H1 (cell line): Measurements from ENCODE around the gene VMA21. TPM values are rescaled to one million over a fixed set of nuclear protein-coding genes. Genes with fewer than 3 reads are reported as not detected.

Source experiments
- BCL11A ChIP-seq, 2 experiments: IDR thresholded peaks; one replicate each; pipeline ENCODE4 v1.6.1; 2011; ENCODE audit warnings: low read depth in 2 of 2, low read length in 2 of 2, mild to moderate bottlenecking in 2 of 2
- CHD1 ChIP-seq: IDR thresholded peaks from 2 replicates; pipeline ENCODE4 v1.6.1; 2012; ENCODE audit warnings: low read depth, low read length, improper control_type of control experiment
- EP300 ChIP-seq, 2 experiments: IDR thresholded peaks; 1 replicate in 1 of 2; 2 replicates in 1 of 2; pipeline ENCODE4 v1.6.1; 2011 to 2012; ENCODE audit warnings: low read depth in 2 of 2, low read length in 2 of 2, mild to moderate bottlenecking in 2 of 2, borderline replicate concordance in 1 of 2, inconsistent platforms in 1 of 2, moderate library complexity in 1 of 2
- KDM1A ChIP-seq: fragments of 200-600, 300-600 bp; sonication (generic); IDR thresholded peaks from 2 replicates; pipeline ENCODE4 v1.7.1; 2016; ENCODE audit warnings: mild to moderate bottlenecking, low read length, borderline replicate concordance
- polyA plus RNA-seq, 7 experiments: library from polyadenylated mRNA; depleted of rRNA in 3 of 7; stranded (reverse) in 5 of 7; unstranded in 2 of 7; fragments of >200 nt in 5 of 7; fragments of 200-250 nt in 2 of 7; gene quantifications; 1 replicate in 5 of 7; 2 replicates in 1 of 7; 4 replicates in 1 of 7; pipeline versions ENCODE4 v1.2.1 to v1.2.3, GENCODE V29; 2011 to 2013; ENCODE audit warnings: missing spikeins in 2 of 7, mixed read lengths in 2 of 7
- total RNA-seq: library from RNA; stranded (reverse); fragmentation: NEBNext Ultra II Directional; extraction: Animal tissue kit (Norgen Biotek cat#: 25700); gene quantifications from 2 replicates; pipeline ENCODE4 v1.2.1, GENCODE V29; 2021
- TF ChIP-seq, protein P1 (sequence below): fragments of 300-600 bp; sonication (generic); IDR thresholded peaks from 2 replicates; pipeline ENCODE4 v1.7.1; 2012; ENCODE audit warnings: low read length, moderate library complexity, mild to moderate bottlenecking, inconsistent platforms; ENCODE audit not compliant: insufficient replicate concordance
- TF ChIP-seq, protein P2 (sequence below), 3 experiments: IDR thresholded peaks; 1 replicate in 2 of 3; 2 replicates in 1 of 3; pipeline versions ENCODE4 v1.5.1 to v1.6.1; 2011; ENCODE audit warnings: low read length in 3 of 3, mild to moderate bottlenecking in 3 of 3, inconsistent platforms in 2 of 3, low read depth in 1 of 3, moderate library complexity in 1 of 3; ENCODE audit not compliant: insufficient read depth in 1 of 3; ENCODE audit errors: control extremely low read depth in 1 of 3

Gene VMA21
- total and polyA plus RNA-seq, 2 of the 8 experiments (the other 6 are each of a cell fraction or from before 2014, with no cell fraction given) = 25.8 to 65.4 TPM

DNA sequence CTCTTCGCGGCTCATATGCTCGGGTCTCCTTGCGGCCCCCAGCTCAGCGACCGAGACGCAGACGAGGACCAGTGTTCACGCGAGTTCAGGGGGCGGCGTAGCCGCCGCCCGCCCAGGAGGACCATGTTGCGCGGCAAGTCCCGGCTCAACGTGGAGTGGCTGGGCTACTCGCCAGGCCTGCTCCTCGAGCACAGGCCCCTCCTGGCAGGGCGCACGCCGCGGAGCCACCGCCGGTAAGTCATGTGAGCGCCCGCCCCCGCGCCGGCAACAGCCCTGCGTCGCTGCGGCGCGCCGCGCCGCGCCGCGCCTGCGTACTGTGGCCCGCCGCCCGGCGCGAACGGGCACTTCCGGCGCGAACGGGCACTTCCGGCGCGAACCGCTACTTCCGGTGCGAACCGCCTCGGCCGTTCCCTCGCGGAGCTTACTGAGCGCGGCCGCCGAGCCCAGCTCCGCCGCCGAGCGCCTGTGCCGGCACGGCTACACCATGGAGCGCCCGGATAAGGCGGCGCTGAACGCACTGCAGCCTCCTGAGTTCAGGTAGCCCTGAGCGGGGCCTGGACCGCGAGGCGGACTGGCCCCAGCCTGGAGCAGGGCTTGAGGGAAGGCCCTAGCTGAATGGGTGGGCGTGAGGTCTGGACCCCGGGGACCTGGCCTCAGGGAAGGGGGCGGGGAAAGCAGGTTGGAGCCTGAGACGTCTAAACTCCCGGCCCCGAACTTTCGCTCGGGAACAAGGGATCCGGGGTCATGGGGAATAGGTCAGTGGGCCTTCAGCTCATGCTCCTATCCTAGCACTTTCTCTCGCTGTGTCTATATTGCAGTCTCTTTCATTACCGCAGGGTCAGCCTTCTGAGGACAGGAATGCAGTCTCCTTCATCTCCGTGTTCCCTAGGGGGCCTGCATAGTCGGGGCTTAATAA, at the start of gene VMA21 (continued):
- TF ChIP-seq KDM1A (no peak), CHD1 (no peak), EP300 (IDR thresholded peaks at IDR 0.05; ENCODE audit: borderline replicate concordance in 1 of 2, low read depth in 2 of 2, low read length in 2 of 2) (no peak), BCL11A (IDR thresholded peaks at IDR 0.05; ENCODE audit: low read depth in 2 of 2, low read length in 2 of 2) (no peak)
- TF ChIP-seq, protein P1, sequence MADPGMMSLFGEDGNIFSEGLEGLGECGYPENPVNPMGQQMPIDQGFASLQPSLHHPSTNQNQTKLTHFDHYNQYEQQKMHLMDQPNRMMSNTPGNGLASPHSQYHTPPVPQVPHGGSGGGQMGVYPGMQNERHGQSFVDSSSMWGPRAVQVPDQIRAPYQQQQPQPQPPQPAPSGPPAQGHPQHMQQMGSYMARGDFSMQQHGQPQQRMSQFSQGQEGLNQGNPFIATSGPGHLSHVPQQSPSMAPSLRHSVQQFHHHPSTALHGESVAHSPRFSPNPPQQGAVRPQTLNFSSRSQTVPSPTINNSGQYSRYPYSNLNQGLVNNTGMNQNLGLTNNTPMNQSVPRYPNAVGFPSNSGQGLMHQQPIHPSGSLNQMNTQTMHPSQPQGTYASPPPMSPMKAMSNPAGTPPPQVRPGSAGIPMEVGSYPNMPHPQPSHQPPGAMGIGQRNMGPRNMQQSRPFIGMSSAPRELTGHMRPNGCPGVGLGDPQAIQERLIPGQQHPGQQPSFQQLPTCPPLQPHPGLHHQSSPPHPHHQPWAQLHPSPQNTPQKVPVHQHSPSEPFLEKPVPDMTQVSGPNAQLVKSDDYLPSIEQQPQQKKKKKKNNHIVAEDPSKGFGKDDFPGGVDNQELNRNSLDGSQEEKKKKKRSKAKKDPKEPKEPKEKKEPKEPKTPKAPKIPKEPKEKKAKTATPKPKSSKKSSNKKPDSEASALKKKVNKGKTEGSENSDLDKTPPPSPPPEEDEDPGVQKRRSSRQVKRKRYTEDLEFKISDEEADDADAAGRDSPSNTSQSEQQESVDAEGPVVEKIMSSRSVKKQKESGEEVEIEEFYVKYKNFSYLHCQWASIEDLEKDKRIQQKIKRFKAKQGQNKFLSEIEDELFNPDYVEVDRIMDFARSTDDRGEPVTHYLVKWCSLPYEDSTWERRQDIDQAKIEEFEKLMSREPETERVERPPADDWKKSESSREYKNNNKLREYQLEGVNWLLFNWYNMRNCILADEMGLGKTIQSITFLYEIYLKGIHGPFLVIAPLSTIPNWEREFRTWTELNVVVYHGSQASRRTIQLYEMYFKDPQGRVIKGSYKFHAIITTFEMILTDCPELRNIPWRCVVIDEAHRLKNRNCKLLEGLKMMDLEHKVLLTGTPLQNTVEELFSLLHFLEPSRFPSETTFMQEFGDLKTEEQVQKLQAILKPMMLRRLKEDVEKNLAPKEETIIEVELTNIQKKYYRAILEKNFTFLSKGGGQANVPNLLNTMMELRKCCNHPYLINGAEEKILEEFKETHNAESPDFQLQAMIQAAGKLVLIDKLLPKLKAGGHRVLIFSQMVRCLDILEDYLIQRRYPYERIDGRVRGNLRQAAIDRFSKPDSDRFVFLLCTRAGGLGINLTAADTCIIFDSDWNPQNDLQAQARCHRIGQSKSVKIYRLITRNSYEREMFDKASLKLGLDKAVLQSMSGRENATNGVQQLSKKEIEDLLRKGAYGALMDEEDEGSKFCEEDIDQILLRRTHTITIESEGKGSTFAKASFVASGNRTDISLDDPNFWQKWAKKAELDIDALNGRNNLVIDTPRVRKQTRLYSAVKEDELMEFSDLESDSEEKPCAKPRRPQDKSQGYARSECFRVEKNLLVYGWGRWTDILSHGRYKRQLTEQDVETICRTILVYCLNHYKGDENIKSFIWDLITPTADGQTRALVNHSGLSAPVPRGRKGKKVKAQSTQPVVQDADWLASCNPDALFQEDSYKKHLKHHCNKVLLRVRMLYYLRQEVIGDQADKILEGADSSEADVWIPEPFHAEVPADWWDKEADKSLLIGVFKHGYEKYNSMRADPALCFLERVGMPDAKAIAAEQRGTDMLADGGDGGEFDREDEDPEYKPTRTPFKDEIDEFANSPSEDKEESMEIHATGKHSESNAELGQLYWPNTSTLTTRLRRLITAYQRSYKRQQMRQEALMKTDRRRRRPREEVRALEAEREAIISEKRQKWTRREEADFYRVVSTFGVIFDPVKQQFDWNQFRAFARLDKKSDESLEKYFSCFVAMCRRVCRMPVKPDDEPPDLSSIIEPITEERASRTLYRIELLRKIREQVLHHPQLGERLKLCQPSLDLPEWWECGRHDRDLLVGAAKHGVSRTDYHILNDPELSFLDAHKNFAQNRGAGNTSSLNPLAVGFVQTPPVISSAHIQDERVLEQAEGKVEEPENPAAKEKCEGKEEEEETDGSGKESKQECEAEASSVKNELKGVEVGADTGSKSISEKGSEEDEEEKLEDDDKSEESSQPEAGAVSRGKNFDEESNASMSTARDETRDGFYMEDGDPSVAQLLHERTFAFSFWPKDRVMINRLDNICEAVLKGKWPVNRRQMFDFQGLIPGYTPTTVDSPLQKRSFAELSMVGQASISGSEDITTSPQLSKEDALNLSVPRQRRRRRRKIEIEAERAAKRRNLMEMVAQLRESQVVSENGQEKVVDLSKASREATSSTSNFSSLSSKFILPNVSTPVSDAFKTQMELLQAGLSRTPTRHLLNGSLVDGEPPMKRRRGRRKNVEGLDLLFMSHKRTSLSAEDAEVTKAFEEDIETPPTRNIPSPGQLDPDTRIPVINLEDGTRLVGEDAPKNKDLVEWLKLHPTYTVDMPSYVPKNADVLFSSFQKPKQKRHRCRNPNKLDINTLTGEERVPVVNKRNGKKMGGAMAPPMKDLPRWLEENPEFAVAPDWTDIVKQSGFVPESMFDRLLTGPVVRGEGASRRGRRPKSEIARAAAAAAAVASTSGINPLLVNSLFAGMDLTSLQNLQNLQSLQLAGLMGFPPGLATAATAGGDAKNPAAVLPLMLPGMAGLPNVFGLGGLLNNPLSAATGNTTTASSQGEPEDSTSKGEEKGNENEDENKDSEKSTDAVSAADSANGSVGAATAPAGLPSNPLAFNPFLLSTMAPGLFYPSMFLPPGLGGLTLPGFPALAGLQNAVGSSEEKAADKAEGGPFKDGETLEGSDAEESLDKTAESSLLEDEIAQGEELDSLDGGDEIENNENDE = no peak
- TF ChIP-seq, protein P2, sequence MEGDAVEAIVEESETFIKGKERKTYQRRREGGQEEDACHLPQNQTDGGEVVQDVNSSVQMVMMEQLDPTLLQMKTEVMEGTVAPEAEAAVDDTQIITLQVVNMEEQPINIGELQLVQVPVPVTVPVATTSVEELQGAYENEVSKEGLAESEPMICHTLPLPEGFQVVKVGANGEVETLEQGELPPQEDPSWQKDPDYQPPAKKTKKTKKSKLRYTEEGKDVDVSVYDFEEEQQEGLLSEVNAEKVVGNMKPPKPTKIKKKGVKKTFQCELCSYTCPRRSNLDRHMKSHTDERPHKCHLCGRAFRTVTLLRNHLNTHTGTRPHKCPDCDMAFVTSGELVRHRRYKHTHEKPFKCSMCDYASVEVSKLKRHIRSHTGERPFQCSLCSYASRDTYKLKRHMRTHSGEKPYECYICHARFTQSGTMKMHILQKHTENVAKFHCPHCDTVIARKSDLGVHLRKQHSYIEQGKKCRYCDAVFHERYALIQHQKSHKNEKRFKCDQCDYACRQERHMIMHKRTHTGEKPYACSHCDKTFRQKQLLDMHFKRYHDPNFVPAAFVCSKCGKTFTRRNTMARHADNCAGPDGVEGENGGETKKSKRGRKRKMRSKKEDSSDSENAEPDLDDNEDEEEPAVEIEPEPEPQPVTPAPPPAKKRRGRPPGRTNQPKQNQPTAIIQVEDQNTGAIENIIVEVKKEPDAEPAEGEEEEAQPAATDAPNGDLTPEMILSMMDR (IDR thresholded peaks at IDR 0.05; ENCODE audit: control extremely low read depth in 1 of 3, insufficient read depth in 1 of 3, low read depth in 1 of 3, low read length in 3 of 3) = no peak
